Activated CD8-positive, alpha-beta T cell treated with anti-CD3 and anti-CD28 coated beads for 36 hours (primary cell): ENCODE data around the gene TBC1D16. TPM values are rescaled to one million over a fixed set of nuclear protein-coding genes. Genes with fewer than 3 reads are reported as not detected.
"Not testable (repeated sequence)": the region's sequence is repeated elsewhere in the genome, so short reads cannot be mapped to it uniquely, and the experiment has no call there.

Experiments
- ATAC-seq: fragments of 200-7000 bp; cut with Tn5 transposase; one replicate; pipeline ENCODE4 v1.10.0; 2021; ENCODE audit warnings: mild to moderate bottlenecking, moderate library complexity
- CTCF ChIA-PET: fragments of 350-600 bp; sonication (Branson Sonifier 250); formaldehyde crosslinking; loops from one replicate; lab custom pipeline; 2021; ENCODE audit warnings: antibody characterized with exemption; lab: Charles Lee
- POLR2A ChIA-PET: fragments of 350-600 bp; sonication (Branson Sonifier 250); formaldehyde crosslinking; loops from one replicate; lab custom pipeline; 2021; ENCODE audit warnings: antibody characterized with exemption; lab: Charles Lee
- DNase-seq: peaks from one replicate; pipeline ENCODE4 v3.0.0-alpha.2; 2020
- H3K27ac Mint-ChIP-seq: one replicate; pipeline ENCODE4 v1.8.0; 2021; ENCODE audit warnings: mild to moderate bottlenecking, mixed read lengths
- H3K27me3 Mint-ChIP-seq: one replicate; pipeline ENCODE4 v1.8.0; 2021; ENCODE audit warnings: mixed read lengths
- H3K36me3 Mint-ChIP-seq: one replicate; pipeline ENCODE4 v1.8.0; 2021; ENCODE audit warnings: low read depth, mixed read lengths
- H3K4me1 Mint-ChIP-seq: one replicate; pipeline ENCODE4 v1.8.0; 2021; ENCODE audit warnings: low read depth, mixed read lengths
- H3K4me3 Mint-ChIP-seq: one replicate; pipeline ENCODE4 v1.8.0; 2021; ENCODE audit warnings: mild to moderate bottlenecking, moderate library complexity, mixed read lengths
- H3K9me3 Mint-ChIP-seq: one replicate; pipeline ENCODE4 v1.8.0; 2021; ENCODE audit warnings: mixed read lengths
- intact Hi-C: fragments of 100-400 bp; cut with micrococcal nuclease; formaldehyde crosslinking; loops from one replicate; pipeline ENCODE4 v1.10.0; 2022
- total RNA-seq, 2 experiments: library from RNA; stranded (reverse); gene quantifications; one replicate each; pipeline ENCODE4 v1.2.3, GENCODE V29; 2021
- TF ChIP-seq, protein P1 (sequence below): fragments of 200-600 bp; IDR thresholded peaks from one replicate; pipeline ENCODE4 v1.8.0; 2022; ENCODE audit warnings: antibody characterized with exemption, mild to moderate bottlenecking

Gene TBC1D16
- total RNA-seq, 2 experiments from 2014 or later: 9.6 to 12.0 TPM

DNA sequence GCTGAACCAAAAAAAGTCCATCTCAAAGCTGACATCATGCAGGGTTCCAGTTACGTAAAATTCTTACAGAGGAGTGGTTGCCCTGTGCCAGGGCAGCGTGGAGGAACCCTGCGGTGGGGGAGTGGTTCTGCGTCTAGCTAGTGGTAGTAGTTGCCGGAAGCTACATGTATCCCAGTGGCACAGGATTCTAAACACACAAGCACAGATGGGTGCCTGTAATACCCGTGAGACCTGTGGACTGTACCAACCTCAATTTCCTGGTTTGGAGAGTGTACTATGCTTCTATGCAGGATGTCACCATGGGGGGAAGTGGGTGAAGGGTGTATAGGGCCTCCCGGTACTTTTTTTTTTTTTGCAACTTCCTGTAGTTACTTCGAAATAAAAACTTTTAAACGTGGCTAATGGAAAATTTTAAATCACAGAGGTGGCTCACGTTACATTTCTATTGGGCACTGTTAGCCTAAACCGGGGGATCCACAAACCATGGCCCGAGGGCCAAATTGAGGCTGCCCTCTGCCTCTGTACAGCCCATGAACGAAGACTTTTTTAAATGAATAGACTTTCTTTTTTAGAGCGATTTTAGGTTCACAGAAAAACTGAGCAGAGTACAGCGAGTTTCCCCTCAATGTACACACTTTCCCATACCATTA, 38.5 kb downstream of the TBC1D16 start:
- intact Hi-C loops: loop anchor here (10.0 kb wide), 1 partner anchor 252 kb away; no protein-coding TSS in a partner anchor
- H3K4me3 Mint-ChIP-seq: peak overlapping the region; percentile 65
- H3K27me3 Mint-ChIP-seq: no peaks in the 10 kb centered on the region
- ChIA-PET CTCF (interaction anchor here (1.0 to 2.4 kb wide), 3 partner anchors 9 to 29 kb away, joined by 3 to 17 read pairs (median 16); no protein-coding TSS in a partner anchor), POLR2A (interaction anchor here (0.6 to 1.3 kb wide), 4 partner anchors 9 to 225 kb away, joined by 3 to 5 read pairs (median 4); no protein-coding TSS in a partner anchor)
- no peaks in the 10 kb centered on the region for H3K9me3 Mint-ChIP-seq
- peaks cover 4% of the 10 kb centered on the region for H3K36me3 Mint-ChIP-seq
- ATAC-seq: peak; percentile 92
- H3K4me1 Mint-ChIP-seq: peaks cover 48% of the 10 kb centered on the region
- TF ChIP-seq, protein P1, sequence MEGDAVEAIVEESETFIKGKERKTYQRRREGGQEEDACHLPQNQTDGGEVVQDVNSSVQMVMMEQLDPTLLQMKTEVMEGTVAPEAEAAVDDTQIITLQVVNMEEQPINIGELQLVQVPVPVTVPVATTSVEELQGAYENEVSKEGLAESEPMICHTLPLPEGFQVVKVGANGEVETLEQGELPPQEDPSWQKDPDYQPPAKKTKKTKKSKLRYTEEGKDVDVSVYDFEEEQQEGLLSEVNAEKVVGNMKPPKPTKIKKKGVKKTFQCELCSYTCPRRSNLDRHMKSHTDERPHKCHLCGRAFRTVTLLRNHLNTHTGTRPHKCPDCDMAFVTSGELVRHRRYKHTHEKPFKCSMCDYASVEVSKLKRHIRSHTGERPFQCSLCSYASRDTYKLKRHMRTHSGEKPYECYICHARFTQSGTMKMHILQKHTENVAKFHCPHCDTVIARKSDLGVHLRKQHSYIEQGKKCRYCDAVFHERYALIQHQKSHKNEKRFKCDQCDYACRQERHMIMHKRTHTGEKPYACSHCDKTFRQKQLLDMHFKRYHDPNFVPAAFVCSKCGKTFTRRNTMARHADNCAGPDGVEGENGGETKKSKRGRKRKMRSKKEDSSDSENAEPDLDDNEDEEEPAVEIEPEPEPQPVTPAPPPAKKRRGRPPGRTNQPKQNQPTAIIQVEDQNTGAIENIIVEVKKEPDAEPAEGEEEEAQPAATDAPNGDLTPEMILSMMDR: no peak
- H3K27ac Mint-ChIP-seq: peak overlapping the region; percentile 94
- DNase-seq: peak; percentile 89

DNA sequence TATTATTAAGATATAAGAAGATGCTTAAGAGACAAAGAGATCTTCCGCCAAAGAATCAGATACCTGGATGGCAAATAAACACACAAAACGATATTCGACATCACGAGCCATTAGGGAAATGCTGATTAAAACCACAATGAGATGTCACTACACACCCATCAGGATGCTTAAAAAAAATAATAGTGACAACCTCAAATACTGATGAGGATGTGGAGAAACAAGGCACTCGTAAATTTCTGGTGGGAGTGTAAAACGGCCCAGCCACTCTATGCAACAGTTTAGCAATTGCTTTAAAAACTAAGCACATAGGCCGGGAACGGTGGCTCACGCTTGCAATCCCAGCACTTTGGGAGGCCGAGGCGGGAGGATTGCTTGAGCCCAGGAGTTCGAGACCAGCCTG, 39.4 kb downstream of the TBC1D16 start:
- TF ChIP-seq, protein P1: no peak
- peaks cover 51% of the 10 kb centered on the region for H3K4me1 Mint-ChIP-seq
- intact Hi-C loops: loop anchor here (10.0 kb wide), 1 partner anchor 251 kb away; no protein-coding TSS in a partner anchor
- H3K4me3 Mint-ChIP-seq: peak overlapping the region; percentile 13
- H3K27me3 Mint-ChIP-seq: no peaks in the 10 kb centered on the region
- peak overlapping the region; percentile 94 for H3K27ac Mint-ChIP-seq
- H3K36me3 Mint-ChIP-seq: peaks cover 4% of the 10 kb centered on the region
- ATAC-seq (no peak), DNase-seq (no peak)
- POLR2A ChIA-PET: interaction anchor here (0.6 to 1.3 kb wide), 3 partner anchors 10 to 192 kb away, joined by 3 to 5 read pairs (median 4); no protein-coding TSS in a partner anchor
- no peaks in the 10 kb centered on the region for H3K9me3 Mint-ChIP-seq
- CTCF ChIA-PET: interaction anchor here (1.0 to 2.4 kb wide), 3 partner anchors 10 to 28 kb away, joined by 3 to 17 read pairs (median 16); no protein-coding TSS in a partner anchor

DNA sequence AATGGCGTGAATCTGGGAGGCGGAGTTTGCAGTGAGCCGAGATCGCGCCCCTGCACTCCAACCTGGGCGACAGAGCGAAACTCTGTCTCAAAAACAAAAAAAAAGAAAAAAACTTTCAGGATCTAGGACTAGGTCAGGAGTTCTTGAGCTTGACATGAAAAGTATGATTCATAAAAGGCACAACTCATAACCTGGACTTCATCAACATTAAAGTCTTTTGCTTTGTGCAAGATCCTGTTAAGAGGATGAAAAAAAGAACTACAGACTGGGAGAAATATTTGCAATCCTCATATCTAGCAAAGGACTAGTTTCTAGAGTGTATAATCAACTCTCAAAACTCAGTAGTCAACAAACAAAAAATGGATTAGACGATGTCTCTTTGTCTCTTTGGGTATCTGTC, 40.0 kb downstream of the TBC1D16 start:
- Mint-ChIP-seq H3K36me3 (peaks cover 4% of the 10 kb centered on the region), H3K27ac (peak overlapping the region; percentile 94), H3K27me3 (no peaks in the 10 kb centered on the region), H3K4me3 (no peak overlapping the region), H3K9me3 (no peaks in the 10 kb centered on the region), H3K4me1 (peaks cover 52% of the 10 kb centered on the region)
- ATAC-seq: no peak
- ChIA-PET CTCF (interaction anchor here (7.9 kb wide), 1 partner anchor 11 kb away, joined by 67 read pairs; no protein-coding TSS in a partner anchor), POLR2A (interaction anchor here (0.9 to 1.5 kb wide), 2 partner anchors 9 to 156 kb away, joined by 3 read pairs; partner anchors contain the start of gene CBX4)
- DNase-seq: no peak
- TF ChIP-seq, protein P1: no peak
- intact Hi-C loops: loop anchor here (10.0 kb wide), 1 partner anchor 251 kb away; no protein-coding TSS in a partner anchor

DNA sequence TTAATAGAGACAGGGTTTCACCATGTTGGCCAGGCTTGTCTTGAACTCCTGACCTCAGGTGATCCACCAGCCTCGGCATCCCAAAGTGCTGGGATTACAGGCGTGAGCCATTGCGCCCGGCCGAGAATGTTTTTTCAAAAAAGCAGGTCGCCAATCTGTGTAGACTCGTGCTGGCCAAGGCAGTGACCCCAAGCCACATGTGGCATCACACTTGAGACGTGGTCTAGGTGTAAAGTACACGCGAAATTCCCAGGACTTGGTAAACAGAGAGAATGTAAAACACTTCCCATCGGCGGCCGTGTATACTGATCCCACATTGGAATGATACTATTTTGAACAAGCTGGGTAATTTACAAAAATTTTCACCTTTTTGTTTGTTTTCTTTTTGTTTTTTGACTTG, 41.1 kb downstream of the TBC1D16 start:
- Mint-ChIP-seq H3K27ac (no peak overlapping the region), H3K4me3 (no peak overlapping the region), H3K36me3 (peaks cover 4% of the 10 kb centered on the region), H3K4me1 (peaks cover 51% of the 10 kb centered on the region), H3K27me3 (no peaks in the 10 kb centered on the region), H3K9me3 (no peaks in the 10 kb centered on the region)
- DNase-seq (no peak), ATAC-seq (no peak)
- ChIA-PET POLR2A (interaction anchor here (0.9 to 1.5 kb wide), 6 partner anchors 9 to 181 kb away, joined by 3 to 5 read pairs (median 3); partner anchors contain the start of gene CBX4), CTCF (interaction anchor here (0.7 to 7.9 kb wide), 9 partner anchors 12 to 252 kb away, joined by 3 to 67 read pairs (median 4); partner anchors contain the start of genes CBX4 and CBX8)
- intact Hi-C loops: loop anchor here (5.0 to 10.0 kb wide), 2 partner anchors 197 to 250 kb away; partner anchors contain the start of gene CBX8
- TF ChIP-seq, protein P1: no peak

DNA sequence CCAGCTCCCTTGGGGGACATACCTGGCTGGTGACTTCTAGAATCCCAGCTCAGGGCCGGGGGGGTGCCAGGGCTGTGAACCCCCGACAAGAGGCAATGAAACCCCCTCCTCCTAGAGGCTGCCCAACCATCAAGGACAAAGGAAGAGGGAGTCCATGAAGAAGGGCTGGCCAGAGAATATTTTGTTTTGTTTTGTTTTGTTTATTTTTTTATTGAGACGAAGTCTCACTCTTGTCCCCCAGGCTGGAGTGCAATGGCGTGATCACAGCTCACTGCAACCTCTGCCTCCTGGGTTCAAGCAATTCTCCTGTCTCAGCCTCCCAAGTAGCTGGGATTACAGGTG, 41.5 kb downstream of the TBC1D16 start:
- intact Hi-C loops: loop anchor here (5.0 to 10.0 kb wide), 2 partner anchors 197 to 249 kb away; partner anchors contain the start of gene CBX8
- not testable (repeated sequence) for H3K9me3 Mint-ChIP-seq, H3K36me3 Mint-ChIP-seq, ATAC-seq, DNase-seq, H3K27me3 Mint-ChIP-seq
- ChIA-PET POLR2A (interaction anchor here (0.9 to 1.5 kb wide), 5 partner anchors 10 to 180 kb away, joined by 3 to 5 read pairs (median 3); partner anchors contain the start of gene CBX4), CTCF (interaction anchor here (1.0 to 7.9 kb wide), 9 partner anchors 12 to 253 kb away, joined by 3 to 67 read pairs (median 5); partner anchors contain the start of genes CBX4 and CBX8)
- H3K4me1 Mint-ChIP-seq: peaks cover 50% of the 10 kb centered on the region
- peak overlapping the region; percentile 80 for H3K4me3 Mint-ChIP-seq
- H3K27ac Mint-ChIP-seq: peak overlapping the region; percentile 86
